ENCODE measurements around the gene ELP1. TPM values are rescaled to one million over a fixed set of nuclear protein-coding genes. Genes with fewer than 3 reads are reported as not detected.

Gene ELP1
- total and polyA plus RNA-seq, 2 experiments from 2014 or later, result 34.8 to 68.6 TPM

DNA sequence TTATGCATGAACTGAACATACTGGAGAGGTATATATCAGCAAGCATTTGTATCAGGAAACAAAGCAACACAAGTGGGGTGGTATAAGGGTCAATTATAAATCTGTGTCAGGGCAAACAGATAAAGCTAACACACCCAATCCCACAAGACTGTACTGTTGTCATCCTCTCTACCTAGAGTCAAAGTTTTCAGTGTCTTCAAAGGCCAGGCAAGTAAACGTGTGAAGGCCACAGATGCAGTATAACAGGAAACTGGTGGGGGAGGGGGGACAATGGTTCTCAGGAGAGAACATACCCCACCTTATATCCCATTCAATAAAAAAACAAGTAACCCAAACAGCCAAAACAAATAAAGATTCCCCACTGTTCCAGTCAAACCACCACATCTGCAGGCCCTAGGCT, 22.1 kb downstream of the ELP1 start:
- TF ChIP-seq EZH2 (IDR thresholded peaks at IDR 0.05; ENCODE audit: borderline replicate concordance) (no peak), EZH2phosphoT487 (IDR thresholded peaks at IDR 0.05; ENCODE audit: low read depth, severe bottlenecking, unreplicated experiment) (no peak)
- TF ChIP-seq, protein P1, sequence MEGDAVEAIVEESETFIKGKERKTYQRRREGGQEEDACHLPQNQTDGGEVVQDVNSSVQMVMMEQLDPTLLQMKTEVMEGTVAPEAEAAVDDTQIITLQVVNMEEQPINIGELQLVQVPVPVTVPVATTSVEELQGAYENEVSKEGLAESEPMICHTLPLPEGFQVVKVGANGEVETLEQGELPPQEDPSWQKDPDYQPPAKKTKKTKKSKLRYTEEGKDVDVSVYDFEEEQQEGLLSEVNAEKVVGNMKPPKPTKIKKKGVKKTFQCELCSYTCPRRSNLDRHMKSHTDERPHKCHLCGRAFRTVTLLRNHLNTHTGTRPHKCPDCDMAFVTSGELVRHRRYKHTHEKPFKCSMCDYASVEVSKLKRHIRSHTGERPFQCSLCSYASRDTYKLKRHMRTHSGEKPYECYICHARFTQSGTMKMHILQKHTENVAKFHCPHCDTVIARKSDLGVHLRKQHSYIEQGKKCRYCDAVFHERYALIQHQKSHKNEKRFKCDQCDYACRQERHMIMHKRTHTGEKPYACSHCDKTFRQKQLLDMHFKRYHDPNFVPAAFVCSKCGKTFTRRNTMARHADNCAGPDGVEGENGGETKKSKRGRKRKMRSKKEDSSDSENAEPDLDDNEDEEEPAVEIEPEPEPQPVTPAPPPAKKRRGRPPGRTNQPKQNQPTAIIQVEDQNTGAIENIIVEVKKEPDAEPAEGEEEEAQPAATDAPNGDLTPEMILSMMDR (IDR thresholded peaks at IDR 0.05; ENCODE audit: poor library complexity), result no peak
- DNase-seq (ENCODE audit: low spot score), result no peak
- Histone ChIP-seq H2AFZ (no peak overlapping the region), H3K79me2 (no peaks in the 10 kb centered on the region), H3K27me3 (no peaks in the 10 kb centered on the region), H3K27ac (no peak overlapping the region), H3K4me1 (ENCODE audit: insufficient read depth) (no peaks in the 10 kb centered on the region), H3K4me2 (no peak overlapping the region), H3K36me3 (replicated peaks; ENCODE audit: insufficient read depth, low read depth) (no peaks in the 10 kb centered on the region), H3K9me2 (replicated peaks; ENCODE audit: insufficient read depth) (no peaks in the 10 kb centered on the region), H3K4me3 (no peak overlapping the region), H3K9me3 (ENCODE audit: low read depth) (no peaks in the 10 kb centered on the region), H4K20me1 (ENCODE audit: insufficient read depth, poor library complexity, severe bottlenecking) (no peaks in the 10 kb centered on the region)
- 81% methylated on average over 1 of the region's 1 CpG for WGBS (ENCODE audit: low lambda C conversion rate, missing lambda C conversion rate)

DNA sequence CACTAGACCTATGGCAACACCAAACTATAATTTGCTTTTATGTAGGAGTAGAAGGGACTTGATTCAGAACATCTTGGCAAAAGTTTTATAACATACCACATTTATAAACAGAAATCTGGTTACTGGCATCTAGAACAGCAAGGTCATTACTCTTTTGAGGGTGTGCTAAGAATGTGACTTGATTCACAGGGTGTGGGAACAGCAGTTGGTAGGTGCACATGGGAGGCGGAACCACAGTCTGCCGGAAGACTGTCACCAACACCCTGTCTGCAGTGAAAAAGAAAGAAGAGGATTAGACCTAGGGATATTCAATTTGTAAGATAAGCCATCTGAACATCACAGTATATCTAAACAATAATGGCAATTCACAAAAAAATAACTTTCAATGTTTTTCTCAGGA, 23.0 kb downstream of the ELP1 start:
- Histone ChIP-seq H2AFZ (no peak overlapping the region), H3K36me3 (replicated peaks; ENCODE audit: insufficient read depth, low read depth) (no peaks in the 10 kb centered on the region), H3K9me2 (replicated peaks; ENCODE audit: insufficient read depth) (no peaks in the 10 kb centered on the region), H3K27me3 (no peaks in the 10 kb centered on the region), H3K9me3 (ENCODE audit: low read depth) (no peaks in the 10 kb centered on the region), H3K4me3 (no peak overlapping the region), H3K4me1 (ENCODE audit: insufficient read depth) (no peaks in the 10 kb centered on the region), H4K20me1 (ENCODE audit: insufficient read depth, poor library complexity, severe bottlenecking) (no peaks in the 10 kb centered on the region), H3K27ac (no peak overlapping the region), H3K79me2 (no peaks in the 10 kb centered on the region), H3K4me2 (no peak overlapping the region)
- TF ChIP-seq EZH2phosphoT487 (IDR thresholded peaks at IDR 0.05; ENCODE audit: low read depth, severe bottlenecking, unreplicated experiment) (no peak), EZH2 (IDR thresholded peaks at IDR 0.05; ENCODE audit: borderline replicate concordance) (no peak)
- TF ChIP-seq, protein P1 (IDR thresholded peaks at IDR 0.05; ENCODE audit: poor library complexity), result no peak
- WGBS (ENCODE audit: low lambda C conversion rate, missing lambda C conversion rate), result 98% methylated on average over 2 of the region's 2 CpGs
- no peak for DNase-seq (ENCODE audit: low spot score)

DNA sequence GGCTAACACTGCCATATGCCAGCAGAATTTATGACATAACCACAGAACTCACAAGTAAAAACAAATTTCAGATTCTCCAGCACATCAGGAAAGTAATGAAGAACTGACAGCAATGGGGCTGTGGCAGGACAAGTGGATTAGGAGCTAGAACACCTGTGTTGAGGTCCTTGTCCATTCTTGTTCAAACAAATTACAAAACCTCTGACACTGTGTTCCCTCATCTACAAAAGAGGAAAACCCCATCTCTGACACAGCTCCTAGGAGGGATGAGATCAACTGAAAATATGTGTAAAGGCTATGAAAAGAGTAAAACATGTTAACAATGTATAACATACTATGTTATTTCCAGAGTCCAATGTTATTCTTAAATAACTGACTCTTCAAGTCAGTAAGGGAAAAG, 23.5 kb downstream of the ELP1 start:
- Histone ChIP-seq H3K4me3 (no peak overlapping the region), H3K27me3 (no peaks in the 10 kb centered on the region), H3K79me2 (no peaks in the 10 kb centered on the region), H3K27ac (no peak overlapping the region), H3K36me3 (replicated peaks; ENCODE audit: insufficient read depth, low read depth) (no peaks in the 10 kb centered on the region), H3K4me1 (ENCODE audit: insufficient read depth) (no peaks in the 10 kb centered on the region), H2AFZ (no peak overlapping the region), H4K20me1 (ENCODE audit: insufficient read depth, poor library complexity, severe bottlenecking) (no peaks in the 10 kb centered on the region), H3K9me2 (replicated peaks; ENCODE audit: insufficient read depth) (no peaks in the 10 kb centered on the region), H3K9me3 (ENCODE audit: low read depth) (no peaks in the 10 kb centered on the region), H3K4me2 (no peak overlapping the region)
- TF ChIP-seq EZH2 (IDR thresholded peaks at IDR 0.05; ENCODE audit: borderline replicate concordance), result no peak
- no peak for TF ChIP-seq EZH2phosphoT487 (IDR thresholded peaks at IDR 0.05; ENCODE audit: low read depth, severe bottlenecking, unreplicated experiment)
- TF ChIP-seq, protein P1 (IDR thresholded peaks at IDR 0.05; ENCODE audit: poor library complexity), result no peak
- DNase-seq (ENCODE audit: low spot score), result no peak

DNA sequence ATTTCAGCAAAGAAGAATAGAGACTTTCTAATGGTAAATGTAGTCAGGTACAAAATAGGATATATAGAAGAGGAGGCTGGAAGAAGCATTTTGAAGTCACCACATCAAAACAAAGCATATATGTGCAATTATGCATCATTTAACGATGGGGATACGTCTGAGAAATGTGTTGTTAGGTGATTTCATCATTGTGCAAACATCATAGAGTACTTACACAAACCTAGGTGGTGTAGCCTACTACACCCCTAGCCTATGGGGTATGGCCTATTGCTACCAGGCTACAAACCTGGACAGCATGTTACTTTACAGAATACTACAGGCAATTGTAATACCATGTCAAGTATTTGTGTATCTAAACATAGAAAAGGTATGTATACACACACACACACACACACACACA, 28.4 kb downstream of the ELP1 start:
- no peaks in the 10 kb centered on the region for H3K4me1 ChIP-seq (ENCODE audit: insufficient read depth)
- no peaks in the 10 kb centered on the region for H3K9me3 ChIP-seq (ENCODE audit: low read depth)
- WGBS (ENCODE audit: low lambda C conversion rate, missing lambda C conversion rate), result 84% methylated on average over 2 of the region's 2 CpGs
- no peak overlapping the region for H3K4me3 ChIP-seq
- TF ChIP-seq, protein P1 (IDR thresholded peaks at IDR 0.05; ENCODE audit: poor library complexity), result no peak
- no peak for TF ChIP-seq EZH2phosphoT487 (IDR thresholded peaks at IDR 0.05; ENCODE audit: low read depth, severe bottlenecking, unreplicated experiment)
- TF ChIP-seq EZH2 (IDR thresholded peaks at IDR 0.05; ENCODE audit: borderline replicate concordance), result no peak
- H3K4me2 ChIP-seq, result no peak overlapping the region
- H3K79me2 ChIP-seq, result no peaks in the 10 kb centered on the region
- DNase-seq (ENCODE audit: low spot score), result no peak
- H3K27ac ChIP-seq, result no peak overlapping the region
- H4K20me1 ChIP-seq (ENCODE audit: insufficient read depth, poor library complexity, severe bottlenecking), result no peaks in the 10 kb centered on the region
- H3K9me2 ChIP-seq (replicated peaks; ENCODE audit: insufficient read depth), result no peaks in the 10 kb centered on the region
- no peaks in the 10 kb centered on the region for H3K27me3 ChIP-seq
- no peak overlapping the region for H2AFZ ChIP-seq
- H3K36me3 ChIP-seq (replicated peaks; ENCODE audit: insufficient read depth, low read depth), result no peaks in the 10 kb centered on the region

Measured in hepatocyte (in vitro differentiated cells).